HepG2 (cell line): Measurements from ENCODE around the gene GPR65. TPM values are rescaled to one million over a fixed set of nuclear protein-coding genes. Genes with fewer than 3 reads are reported as not detected.

ENCODE experiments used
- AGO2 ChIP-seq: fragments of 200-400 bp; formaldehyde crosslinking; optimal IDR thresholded peaks from 2 replicates; pipeline ENCODE3; 2017; ENCODE audit warnings: mild to moderate bottlenecking, low read depth, low read length, moderate library complexity
- AKAP8 ChIP-seq: sonication (generic); formaldehyde crosslinking; IDR thresholded peaks from 2 replicates; pipeline ENCODE4 v1.5.1; 2020; ENCODE audit warnings: mild to moderate bottlenecking, missing genetic modification reagents
- BRD4 ChIP-seq: sonication (generic); formaldehyde crosslinking; IDR thresholded peaks from 2 replicates; pipeline ENCODE4 v1.4.0; 2020; ENCODE audit warnings: missing genetic modification reagents
- CHD4 ChIP-seq: fragments of 200-600 bp; sonication (generic); IDR thresholded peaks from 2 replicates; pipeline ENCODE4 v1.7.0; 2017; ENCODE audit warnings: mild to moderate bottlenecking, low read length, borderline replicate concordance
- CREB1 ChIP-seq, 2 experiments: fragments of 450-650 bp in 1 of 2; IDR thresholded peaks; 2 replicates each; pipeline ENCODE4 v1.6.1; 2016 to 2017; ENCODE audit warnings: control low read depth in 1 of 2, mild to moderate bottlenecking in 1 of 2, missing compliant biosample characterization in 1 of 2, missing genetic modification characterization in 1 of 2
- FOXP4 ChIP-seq: sonication (generic); formaldehyde crosslinking; IDR thresholded peaks from 2 replicates; pipeline ENCODE4 v1.4.0; 2020; ENCODE audit warnings: missing genetic modification reagents
- HMG20A ChIP-seq: IDR thresholded peaks from 2 replicates; pipeline ENCODE4 v1.6.1; 2016; ENCODE audit warnings: borderline replicate concordance
- HMGXB3 ChIP-seq: sonication (generic); formaldehyde crosslinking; IDR thresholded peaks from 2 replicates; pipeline ENCODE4 v1.4.0; 2020; ENCODE audit warnings: missing genetic modification reagents, borderline replicate concordance
- JDP2 ChIP-seq: sonication (generic); formaldehyde crosslinking; IDR thresholded peaks from 2 replicates; pipeline ENCODE4 v1.8.1; 2022; ENCODE audit warnings: missing genetic modification reagents, borderline replicate concordance
- NONO ChIP-seq, 2 experiments: fragments of 450-650 bp in 1 of 2; sonication (generic) in 1 of 2; formaldehyde crosslinking in 1 of 2; IDR thresholded peaks in 1 of 2; conservative IDR thresholded peaks in 1 of 2; 2 replicates each; pipeline versions ENCODE4 v1.6.1 to v1.8.0; 2017 to 2022; ENCODE audit warnings: mild to moderate bottlenecking in 1 of 2, missing genetic modification reagents in 1 of 2, moderate library complexity in 1 of 2
- NR1H2 ChIP-seq: sonication (generic); formaldehyde crosslinking; IDR thresholded peaks from 2 replicates; pipeline ENCODE4 v1.8.1; 2022; ENCODE audit warnings: low read depth, missing genetic modification reagents, borderline replicate concordance
- NR2F6 ChIP-seq, 2 experiments: IDR thresholded peaks; 2 replicates each; pipeline ENCODE4 v1.6.1; 2016; ENCODE audit warnings: antibody characterized with exemption in 1 of 2, mild to moderate bottlenecking in 1 of 2
- PITX1 ChIP-seq: sonication (generic); formaldehyde crosslinking; IDR thresholded peaks from 2 replicates; pipeline ENCODE4 v1.5.1; 2020; ENCODE audit warnings: mild to moderate bottlenecking, missing genetic modification reagents
- PTBP1 ChIP-seq: fragments of 200-400 bp; formaldehyde crosslinking; IDR thresholded peaks from 2 replicates; pipeline ENCODE4 v1.6.1; 2018; ENCODE audit warnings: low read length, low read depth; ENCODE audit not compliant: poor library complexity, severe bottlenecking
- RBAK ChIP-seq: sonication (generic); formaldehyde crosslinking; IDR thresholded peaks from 2 replicates; pipeline ENCODE4 v1.5.1; 2020; ENCODE audit warnings: mild to moderate bottlenecking, missing genetic modification reagents
- SALL1 ChIP-seq: sonication (generic); formaldehyde crosslinking; IDR thresholded peaks from 2 replicates; pipeline ENCODE4 v1.8.0; 2022; ENCODE audit warnings: mild to moderate bottlenecking, missing genetic modification reagents
- SMYD3 ChIP-seq: sonication (generic); formaldehyde crosslinking; IDR thresholded peaks from 2 replicates; pipeline ENCODE4 v1.8.1; 2023; ENCODE audit warnings: mild to moderate bottlenecking, missing genetic modification reagents
- STAT5B ChIP-seq: sonication (generic); formaldehyde crosslinking; IDR thresholded peaks from 2 replicates; pipeline ENCODE4 v1.4.0; 2020; ENCODE audit warnings: missing genetic modification reagents
- TGIF2 ChIP-seq: IDR thresholded peaks from 2 replicates; pipeline ENCODE4 v1.6.1; 2016; ENCODE audit warnings: control low read depth, missing compliant biosample characterization
- ZBTB3 ChIP-seq: sonication (generic); formaldehyde crosslinking; IDR thresholded peaks from 2 replicates; pipeline ENCODE4 v1.4.0; 2020; ENCODE audit warnings: low read depth, mild to moderate bottlenecking, moderate library complexity, missing genetic modification reagents, borderline replicate concordance
- ZMYM3 ChIP-seq: sonication (generic); formaldehyde crosslinking; IDR thresholded peaks from 2 replicates; pipeline ENCODE4 v1.5.1; 2020; ENCODE audit warnings: mild to moderate bottlenecking, missing genetic modification reagents
- ZNF337 ChIP-seq: sonication (generic); formaldehyde crosslinking; IDR thresholded peaks from 2 replicates; pipeline ENCODE4 v1.5.1; 2020; ENCODE audit warnings: missing genetic modification reagents, low read depth, mild to moderate bottlenecking, borderline replicate concordance
- ZNF543 ChIP-seq: sonication (generic); formaldehyde crosslinking; IDR thresholded peaks from 2 replicates; pipeline ENCODE4 v1.4.0; 2020; ENCODE audit warnings: mild to moderate bottlenecking, missing genetic modification reagents
- ZNF749 ChIP-seq: sonication (generic); formaldehyde crosslinking; IDR thresholded peaks from 2 replicates; pipeline ENCODE4 v1.8.0; 2022; ENCODE audit warnings: mild to moderate bottlenecking, missing genetic modification reagents, moderate library complexity, borderline replicate concordance
- ZNF792 ChIP-seq: IDR thresholded peaks from 2 replicates; pipeline ENCODE4 v1.6.1; 2016
- polyA plus RNA-seq, 8 experiments: library from polyadenylated mRNA; depleted of rRNA in 3 of 8; stranded (reverse) in 7 of 8; unstranded in 1 of 8; fragments of >200 nt; fragmentation: Illumina TruSeq in 4 of 8; extraction: Trizol in 4 of 8; gene quantifications; 2 replicates each; pipeline versions ENCODE4 v1.2.1 to v1.2.3, GENCODE V29; 2011 to 2016; ENCODE audit warnings: low read depth in 4 of 8, missing spikeins in 1 of 8, mixed read lengths in 1 of 8; ENCODE audit not compliant: insufficient read depth in 1 of 8
- total RNA-seq, 5 experiments: library from RNA; depleted of rRNA; stranded (reverse); fragments of >200 nt; fragmentation: Illumina TruSeq; extraction: Trizol; gene quantifications; 2 replicates each; pipeline ENCODE4 v1.2.3, GENCODE V29; 2016; ENCODE audit warnings: low read depth in 1 of 5

Gene GPR65
- total and polyA plus RNA-seq, 2 of the 13 experiments (the other 11 are each of a cell fraction or from before 2014, with no cell fraction given), result not detected

- TF ChIP-seq HMGXB3 (CRISPR knock-in tag), result no peak
- TF ChIP-seq ZNF792, result no peak
- TF ChIP-seq ZNF337 (CRISPR knock-in tag), result no peak
- TF ChIP-seq PITX1 (CRISPR knock-in tag), result no peak
- no peak for TF ChIP-seq ZNF543
- no peak for TF ChIP-seq STAT5B (CRISPR knock-in tag)
- TF ChIP-seq HMG20A (CRISPR knock-in tag), result no peak; the same call in 1 of the 2 replicates
- TF ChIP-seq JDP2 (CRISPR knock-in tag), result no peak
- no peak for TF ChIP-seq CHD4
- TF ChIP-seq FOXP4 (CRISPR knock-in tag), result 0 out of 2 replicates have a peak, but pooled peaks have one; percentile 34
- no peak for TF ChIP-seq PTBP1
- TF ChIP-seq AKAP8 (CRISPR knock-in tag), result no peak
- no peak for TF ChIP-seq BRD4
- TF ChIP-seq SALL1 (CRISPR knock-in tag), result peak; percentile 18; the same call in 1 of the 2 replicates
- no peak for TF ChIP-seq SMYD3
- TF ChIP-seq TGIF2 (CRISPR knock-in tag), result no peak
- TF ChIP-seq ZNF749, result no peak
- no peak for TF ChIP-seq CREB1 (IDR thresholded peaks at IDR 0.05)
- peak; percentile 25; the same call in 1 of the 2 replicates for TF ChIP-seq CREB1 (CRISPR knock-in tag; IDR thresholded peaks at IDR 0.05)
- TF ChIP-seq NONO (IDR thresholded peaks at IDR 0.05), result no peak
- TF ChIP-seq NONO (CRISPR knock-in tag; conservative IDR thresholded peaks at IDR 0.05), result no peak
- no peak for TF ChIP-seq AGO2
- no peak for TF ChIP-seq RBAK
- TF ChIP-seq ZMYM3 (CRISPR knock-in tag), result no peak
- no peak for TF ChIP-seq NR1H2 (CRISPR knock-in tag)
- TF ChIP-seq NR2F6 (IDR thresholded peaks at IDR 0.05), result peak; percentile 5; the same call in 1 of the 2 replicates
- TF ChIP-seq NR2F6 (CRISPR knock-in tag; IDR thresholded peaks at IDR 0.05), result no peak
- no peak for TF ChIP-seq ZBTB3 (CRISPR knock-in tag)
Measured at GRCh38 chr14:87995500-87996290, 9.2 kb upstream of the GPR65 start (continued).
